WTC11 (cell line): ENCODE measurements around the gene ZNF236. TPM values are rescaled to one million over a fixed set of nuclear protein-coding genes. Genes with fewer than 3 reads are reported as not detected.

ENCODE experiments used
- ATAC-seq: fragments of 200-7000 bp; cut with Tn5 transposase; 2 replicates; pipeline ENCODE4 v1.10.0; 2021; ENCODE audit warnings: mild to moderate bottlenecking, moderate library complexity
- CTCF ChIA-PET: fragments of 300-600 bp; sonication (Branson Sonifier 250); formaldehyde crosslinking; loops from one replicate; lab custom pipeline; 2021; ENCODE audit warnings: antibody characterized with exemption; lab: Charles Lee
- POLR2A ChIA-PET: fragments of 350-600 bp; sonication (Branson Sonifier 250); formaldehyde crosslinking; loops from one replicate; lab custom pipeline; 2021; ENCODE audit warnings: antibody characterized with exemption; lab: Charles Lee
- DNase-seq: peaks from one replicate; pipeline ENCODE4 v3.0.0; 2021; ENCODE audit warnings: low spot score
- H3K27ac Mint-ChIP-seq: 2 replicates; pipeline ENCODE4 v1.8.0; 2021; ENCODE audit warnings: mixed read lengths
- H3K27me3 Mint-ChIP-seq: 2 replicates; pipeline ENCODE4 v1.8.0; 2021; ENCODE audit warnings: low read depth, mild to moderate bottlenecking, moderate library complexity, mixed read lengths
- H3K36me3 Mint-ChIP-seq: 2 replicates; pipeline ENCODE4 v1.8.0; 2021; ENCODE audit warnings: mixed read lengths
- H3K4me1 Mint-ChIP-seq: 2 replicates; pipeline ENCODE4 v1.8.0; 2022; ENCODE audit warnings: mixed read lengths
- H3K4me3 Mint-ChIP-seq: 2 replicates; pipeline ENCODE4 v1.8.0; 2021; ENCODE audit warnings: mild to moderate bottlenecking, moderate library complexity, mixed read lengths
- H3K9me3 Mint-ChIP-seq: 2 replicates; pipeline ENCODE4 v1.8.0; 2021; ENCODE audit warnings: mixed read lengths
- AFF4 ChIP-seq: sonication (generic); formaldehyde crosslinking; IDR thresholded peaks from 2 replicates; pipeline ENCODE4 v1.8.1; 2023; ENCODE audit warnings: mild to moderate bottlenecking, missing genetic modification reagents, borderline replicate concordance
- ATF6 ChIP-seq: sonication (generic); formaldehyde crosslinking; IDR thresholded peaks from 2 replicates; pipeline ENCODE4 v1.8.1; 2023; ENCODE audit warnings: mild to moderate bottlenecking, missing genetic modification reagents
- CBFB ChIP-seq: sonication (generic); formaldehyde crosslinking; IDR thresholded peaks from 2 replicates; pipeline ENCODE4 v1.8.1; 2022; ENCODE audit warnings: mild to moderate bottlenecking, low read depth, missing genetic modification reagents
- CDX4 ChIP-seq: fragments of 250-450 bp; sonication (Bioruptor Pico); IDR thresholded peaks from 2 replicates; pipeline ENCODE4 v1.9.0; 2021; ENCODE audit warnings: moderate library complexity, mild to moderate bottlenecking, inconsistent platforms, borderline replicate concordance
- CREB1 ChIP-seq: sonication (generic); formaldehyde crosslinking; IDR thresholded peaks from 2 replicates; pipeline ENCODE4 v1.8.0; 2023; ENCODE audit warnings: mild to moderate bottlenecking, missing genetic modification reagents
- CREM ChIP-seq: sonication (generic); formaldehyde crosslinking; IDR thresholded peaks from 2 replicates; pipeline ENCODE4 v1.8.1; 2022; ENCODE audit warnings: mild to moderate bottlenecking, missing genetic modification reagents, moderate library complexity
- ELF4 ChIP-seq: sonication (generic); formaldehyde crosslinking; IDR thresholded peaks from 2 replicates; pipeline ENCODE4 v1.8.1; 2022; ENCODE audit warnings: low read depth, mild to moderate bottlenecking, moderate library complexity, missing genetic modification reagents
- ERG ChIP-seq: fragments of 250-450 bp; sonication (Bioruptor Pico); IDR thresholded peaks from 2 replicates; pipeline ENCODE4 v1.8.0; 2021; ENCODE audit warnings: mild to moderate bottlenecking
- FOXJ3 ChIP-seq: sonication (generic); formaldehyde crosslinking; IDR thresholded peaks from 2 replicates; pipeline ENCODE4 v1.9.0; 2021; ENCODE audit warnings: missing genetic modification reagents, mild to moderate bottlenecking, borderline replicate concordance
- HMGXB4 ChIP-seq: sonication (generic); formaldehyde crosslinking; IDR thresholded peaks from 2 replicates; pipeline ENCODE4 v1.8.1; 2023; ENCODE audit warnings: mild to moderate bottlenecking, moderate library complexity, missing genetic modification reagents
- IRF1 ChIP-seq: sonication (generic); formaldehyde crosslinking; IDR thresholded peaks from 2 replicates; pipeline ENCODE4 v1.8.0; 2023; ENCODE audit warnings: missing genetic modification reagents
- NR3C1 ChIP-seq: sonication (generic); formaldehyde crosslinking; conservative IDR thresholded peaks from 2 replicates; pipeline ENCODE4 v1.8.1; 2023; ENCODE audit warnings: low read depth, mild to moderate bottlenecking, missing genetic modification reagents
- PREB ChIP-seq: sonication (generic); formaldehyde crosslinking; IDR thresholded peaks from 2 replicates; pipeline ENCODE4 v1.8.1; 2022; ENCODE audit warnings: mild to moderate bottlenecking, missing genetic modification reagents, moderate library complexity, borderline replicate concordance
- PRRX2 ChIP-seq: fragments of 250-450 bp; sonication (Bioruptor Pico); IDR thresholded peaks from 2 replicates; pipeline ENCODE4 v1.8.0; 2021; ENCODE audit warnings: mild to moderate bottlenecking
- SOX15 ChIP-seq: fragments of 250-450 bp; sonication (Bioruptor Pico); IDR thresholded peaks from 2 replicates; pipeline ENCODE4 v1.9.0; 2021; ENCODE audit warnings: mild to moderate bottlenecking
- TEAD1 ChIP-seq: sonication (generic); formaldehyde crosslinking; IDR thresholded peaks from 2 replicates; pipeline ENCODE4 v1.8.0; 2022; ENCODE audit warnings: mild to moderate bottlenecking, missing genetic modification reagents
- TP53 ChIP-seq: sonication (generic); formaldehyde crosslinking; IDR thresholded peaks from 2 replicates; pipeline ENCODE4 v1.8.1; 2023; ENCODE audit warnings: mild to moderate bottlenecking, missing genetic modification reagents
- USF1 ChIP-seq: sonication (generic); formaldehyde crosslinking; IDR thresholded peaks from 2 replicates; pipeline ENCODE4 v1.8.0; 2022; ENCODE audit warnings: mild to moderate bottlenecking, missing genetic modification reagents
- ZNF425 ChIP-seq: fragments of 250-450 bp; sonication (Bioruptor Pico); conservative IDR thresholded peaks from 2 replicates; pipeline ENCODE4 v1.9.0; 2021; ENCODE audit warnings: mild to moderate bottlenecking
- ZNF671 ChIP-seq: fragments of 250-450 bp; sonication (Bioruptor Pico); IDR thresholded peaks from 2 replicates; pipeline ENCODE4 v1.8.0; 2021; ENCODE audit warnings: mild to moderate bottlenecking
- total RNA-seq: library from RNA; stranded (reverse); gene quantifications from 3 replicates; pipeline ENCODE4 v1.2.3, GENCODE V29; 2021

Gene ZNF236
- total RNA-seq, 1 experiment from 2014 or later: 19.9 TPM

GRCh38 chr18:76886112-76886511 is 63.8 kb downstream of the ZNF236 start (continued):
- TF ChIP-seq ZNF425: no peak
- no peak for TF ChIP-seq TEAD1 (CRISPR knock-in tag)
- no peak for TF ChIP-seq ELF4 (CRISPR knock-in tag)
- TF ChIP-seq USF1: no peak
- TF ChIP-seq CREB1 (CRISPR knock-in tag): no peak

GRCh38 chr18:76889091-76889699 is 66.8 kb downstream of the ZNF236 start:
- Mint-ChIP-seq H3K4me1 (no peaks in the 10 kb centered on the region), H3K9me3 (peaks cover 6% of the 10 kb centered on the region; the same call in 1 of the 2 replicates), H3K36me3 (peaks cover 57% of the 10 kb centered on the region), H3K27me3 (no peaks in the 10 kb centered on the region), H3K27ac (no peak overlapping the region), H3K4me3 (no peak overlapping the region)
- ChIA-PET CTCF (no interaction called here), POLR2A (no interaction called here)
- TF ChIP-seq CDX4 (CRISPR knock-in tag) (no peak), IRF1 (CRISPR knock-in tag) (no peak), CREM (CRISPR knock-in tag) (no peak), ZNF671 (CRISPR knock-in tag) (no peak), ERG (CRISPR knock-in tag) (no peak), CBFB (CRISPR knock-in tag) (no peak), ATF6 (CRISPR knock-in tag) (no peak), PRRX2 (no peak), AFF4 (no peak), HMGXB4 (no peak), TP53 (CRISPR knock-in tag) (no peak), FOXJ3 (CRISPR knock-in tag) (no peak), NR3C1 (CRISPR knock-in tag) (no peak), PREB (CRISPR knock-in tag) (no peak), SOX15 (CRISPR knock-in tag) (no peak)
- no peak for DNase-seq
- no peak for ATAC-seq
